HG03469 (cell line): ENCODE results near the gene ZBTB32.

Experiments
- ATAC-seq: cut with Tn5 transposase; IDR thresholded peaks from one replicate; pipeline ENCODE4 v1.9.1; 2021; ENCODE audit warnings: mild to moderate bottlenecking, moderate library complexity, moderate number of reproducible peaks; ENCODE audit not compliant: unreplicated experiment

ZBTB32 gene

DNA sequence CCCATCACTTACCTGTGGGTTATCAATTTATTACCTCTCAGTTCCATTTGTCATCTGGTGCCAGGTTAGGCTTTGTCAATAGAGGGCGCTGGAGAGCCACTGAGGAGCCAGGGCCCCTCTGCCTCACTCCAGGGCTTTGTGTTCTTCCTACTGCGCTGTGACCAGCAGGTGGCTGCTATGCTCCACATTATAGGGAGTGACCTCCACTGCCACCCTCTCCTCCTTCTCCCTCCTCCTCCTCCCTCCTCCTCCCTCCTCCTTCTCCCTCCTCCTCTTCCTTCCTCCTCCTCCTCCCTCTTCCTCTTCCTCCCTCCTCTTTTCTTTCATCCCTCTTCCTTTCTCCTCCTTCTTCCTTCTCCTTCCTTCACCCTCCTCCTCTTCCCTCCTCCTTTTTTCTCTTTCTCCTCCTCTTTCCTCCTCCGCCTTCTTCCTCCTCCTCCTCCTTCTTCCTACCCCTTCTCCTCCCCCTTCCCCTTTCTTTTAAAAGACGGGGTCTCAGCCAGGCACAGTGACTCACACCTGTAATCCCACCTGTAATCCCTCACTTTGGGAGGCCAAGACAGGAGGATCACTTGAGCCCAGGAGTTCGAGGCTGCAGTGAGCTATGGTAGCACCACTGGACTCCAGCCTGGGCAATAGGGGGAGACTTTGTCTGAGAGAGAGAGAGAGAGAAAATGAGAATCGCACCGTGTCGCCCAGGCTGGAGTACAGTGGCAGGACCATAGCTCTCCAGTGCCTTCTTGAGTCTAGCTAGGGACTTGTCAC, 10.3 kb upstream of the ZBTB32 start:
- ATAC-seq, result no peak

GRCh38 chr19:35695895-35696422, 8.4 kb upstream of the ZBTB32 start:
- ATAC-seq, result no peak

GRCh38 chr19:35696835-35697234, 7.5 kb upstream of the ZBTB32 start:
- no peak for ATAC-seq

DNA sequence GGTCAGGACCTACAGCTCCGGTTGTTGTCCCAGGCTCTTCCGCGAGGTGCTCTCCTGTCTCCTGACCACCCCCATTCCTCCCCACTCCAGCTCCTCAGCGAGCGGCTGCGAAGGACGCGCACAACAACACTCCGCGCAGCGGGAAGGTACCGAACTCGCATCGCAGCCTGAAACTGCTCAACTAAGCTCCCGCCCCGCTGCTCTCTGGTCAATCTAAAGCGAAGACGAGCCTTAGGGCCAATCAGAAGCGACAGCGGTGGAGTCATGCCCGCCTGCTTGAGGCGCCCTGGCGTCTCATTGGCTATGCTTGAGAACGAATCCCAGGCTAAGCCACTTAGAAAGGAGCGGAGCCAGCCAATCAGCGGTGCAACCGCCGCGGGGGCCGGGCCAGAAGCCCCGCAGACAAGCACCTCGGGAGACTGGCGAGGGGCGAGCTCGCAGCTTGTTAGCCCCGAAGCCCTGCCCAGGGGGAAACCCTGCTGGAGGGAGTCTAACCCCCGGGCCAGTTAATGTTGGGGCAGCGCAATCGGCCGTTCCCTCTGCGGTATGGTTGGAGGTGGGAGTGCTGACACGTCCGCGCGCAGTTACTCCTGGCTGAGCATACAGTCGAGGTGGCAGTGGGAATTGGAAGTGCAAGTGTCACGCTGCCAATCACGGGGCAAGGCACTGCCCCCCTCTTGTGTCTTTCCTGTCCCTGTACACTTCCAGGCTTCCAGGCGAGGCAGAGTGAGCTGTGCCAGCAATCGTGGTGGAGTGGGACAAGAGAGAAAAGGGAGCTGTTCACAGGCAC, 1.9 kb upstream of the ZBTB32 start:
- peak; percentile 90 for ATAC-seq

- no peak for ATAC-seq
These were observed 1.0 kb upstream of the ZBTB32 start for GRCh38 chr19:35703343-35703742.

- no peak for ATAC-seq
These were observed 4.0 kb downstream of the ZBTB32 start for GRCh38 chr19:35708391-35708790.

- ATAC-seq, result peak; percentile 24
These were observed 6.7 kb downstream of the ZBTB32 start for GRCh38 chr19:35710784-35711723.

DNA sequence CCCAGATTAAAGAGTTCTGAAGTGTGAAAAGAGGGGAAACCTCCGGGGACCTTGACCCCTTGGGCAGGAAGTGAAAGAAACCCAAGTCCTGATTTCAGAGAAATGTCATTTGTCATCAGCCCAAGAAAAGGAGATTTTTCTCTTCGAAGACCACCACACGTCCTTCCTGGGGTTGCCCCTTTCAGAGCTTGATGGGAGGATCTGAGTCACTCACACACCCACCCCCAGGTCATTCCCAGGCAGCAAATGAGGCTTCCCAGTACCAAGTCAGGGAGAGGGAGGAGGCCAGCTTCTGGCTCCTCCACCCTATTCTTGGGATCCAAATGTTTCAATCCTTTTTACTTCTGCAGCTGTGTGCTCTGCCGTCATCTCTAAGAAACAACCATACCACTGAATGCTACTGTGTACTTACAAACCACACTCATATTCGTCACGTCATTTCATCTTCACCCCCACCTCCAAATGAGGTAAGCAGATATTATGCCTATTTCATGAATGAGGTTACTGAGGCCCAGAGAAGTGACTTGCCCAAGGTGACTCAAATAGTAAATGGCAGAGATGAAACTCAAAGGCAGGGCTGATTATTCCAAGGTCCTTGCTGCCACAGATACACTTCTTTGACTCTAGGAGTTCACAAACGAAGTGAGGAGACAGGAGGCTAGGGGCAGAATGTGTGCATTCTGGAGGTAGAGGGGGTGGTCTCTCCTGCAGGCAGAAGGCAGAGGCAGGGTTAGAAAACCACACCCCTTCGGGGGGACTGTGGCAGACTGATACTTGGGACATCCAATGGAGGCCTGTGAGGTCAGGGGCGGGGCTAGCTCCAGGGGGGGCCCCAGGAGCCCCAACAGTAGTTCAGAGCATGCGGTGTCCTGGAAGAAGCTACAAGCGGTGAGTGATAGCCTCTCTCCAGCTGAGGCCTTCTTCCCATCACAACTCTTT, 8.5 kb downstream of the ZBTB32 start:
- ATAC-seq, result no peak

DNA sequence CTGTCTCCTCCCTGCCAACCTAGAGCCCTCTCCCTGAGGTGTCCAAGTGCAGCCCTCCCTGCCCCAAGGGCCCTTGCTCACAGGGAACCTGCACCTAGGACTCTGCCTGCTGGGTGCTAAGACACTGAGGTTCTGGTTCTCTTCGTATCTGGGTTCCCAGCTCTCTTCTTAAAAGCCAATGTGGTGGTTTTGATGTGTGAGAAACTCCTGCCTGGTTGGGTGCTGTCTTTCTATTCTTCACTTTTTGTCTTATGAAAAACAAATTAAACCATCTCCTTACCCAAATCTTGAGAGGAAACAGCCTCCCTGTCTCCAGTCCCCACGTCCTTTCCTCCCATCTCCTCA, 9.1 kb downstream of the ZBTB32 start:
- ATAC-seq, result no peak

DNA sequence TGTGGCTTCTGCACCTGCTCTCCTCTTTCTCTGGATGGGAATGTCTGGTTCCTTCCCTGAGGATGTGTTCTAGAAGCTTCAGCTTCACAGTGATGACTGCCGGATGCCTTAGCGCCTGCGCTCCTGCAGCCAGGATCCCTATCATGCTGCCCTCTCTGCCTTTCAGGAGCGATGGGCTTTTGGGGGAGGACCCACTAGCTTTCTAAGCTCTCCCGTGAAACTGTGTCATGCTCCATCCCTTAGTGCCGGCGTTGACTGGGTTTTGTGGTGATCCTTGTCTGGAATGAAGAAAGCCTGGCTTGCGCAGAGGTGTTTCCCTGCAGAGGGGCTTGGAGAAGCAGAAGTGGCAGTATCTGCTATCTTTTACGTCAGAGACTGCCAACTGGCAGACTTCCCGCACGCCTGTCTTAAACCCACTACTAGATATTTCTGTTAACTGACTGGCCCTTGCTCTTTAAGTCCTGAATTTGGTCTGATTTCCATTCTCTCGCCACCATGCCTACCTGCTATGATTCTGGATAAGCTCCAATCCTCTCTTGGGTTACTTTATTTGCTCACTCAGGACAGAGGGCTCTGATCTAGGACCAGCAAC, 9.6 kb downstream of the ZBTB32 start:
- ATAC-seq, result no peak

DNA sequence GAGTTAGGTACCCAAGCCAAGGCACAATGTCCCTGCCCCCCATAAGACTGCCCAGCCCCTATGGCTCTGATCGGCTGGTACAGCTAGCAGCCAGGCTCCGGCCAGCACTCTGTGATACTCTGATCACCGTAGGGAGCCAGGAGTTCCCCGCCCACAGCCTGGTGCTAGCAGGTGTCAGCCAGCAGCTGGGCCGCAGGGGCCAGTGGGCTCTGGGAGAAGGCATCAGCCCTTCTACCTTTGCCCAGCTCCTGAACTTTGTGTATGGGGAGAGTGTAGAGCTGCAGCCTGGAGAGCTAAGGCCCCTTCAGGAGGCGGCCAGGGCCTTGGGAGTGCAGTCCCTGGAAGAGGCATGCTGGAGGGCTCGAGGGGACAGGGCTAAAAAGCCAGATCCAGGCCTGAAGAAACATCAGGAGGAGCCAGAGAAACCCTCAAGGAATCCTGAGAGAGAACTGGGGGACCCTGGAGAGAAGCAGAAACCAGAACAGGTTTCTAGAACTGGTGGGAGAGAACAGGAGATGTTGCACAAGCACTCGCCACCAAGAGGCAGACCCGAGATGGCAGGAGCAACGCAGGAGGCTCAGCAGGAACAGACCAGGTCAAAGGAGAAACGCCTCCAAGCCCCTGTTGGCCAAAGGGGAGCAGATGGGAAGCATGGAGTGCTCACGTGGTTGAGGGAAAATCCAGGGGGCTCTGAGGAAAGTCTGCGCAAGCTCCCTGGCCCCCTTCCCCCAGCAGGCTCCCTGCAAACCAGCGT, 10.4 kb downstream of the ZBTB32 start:
- no peak for ATAC-seq

- ATAC-seq, result no peak
These were observed 11.0 kb downstream of the ZBTB32 start for GRCh38 chr19:35715355-35715809.

DNA sequence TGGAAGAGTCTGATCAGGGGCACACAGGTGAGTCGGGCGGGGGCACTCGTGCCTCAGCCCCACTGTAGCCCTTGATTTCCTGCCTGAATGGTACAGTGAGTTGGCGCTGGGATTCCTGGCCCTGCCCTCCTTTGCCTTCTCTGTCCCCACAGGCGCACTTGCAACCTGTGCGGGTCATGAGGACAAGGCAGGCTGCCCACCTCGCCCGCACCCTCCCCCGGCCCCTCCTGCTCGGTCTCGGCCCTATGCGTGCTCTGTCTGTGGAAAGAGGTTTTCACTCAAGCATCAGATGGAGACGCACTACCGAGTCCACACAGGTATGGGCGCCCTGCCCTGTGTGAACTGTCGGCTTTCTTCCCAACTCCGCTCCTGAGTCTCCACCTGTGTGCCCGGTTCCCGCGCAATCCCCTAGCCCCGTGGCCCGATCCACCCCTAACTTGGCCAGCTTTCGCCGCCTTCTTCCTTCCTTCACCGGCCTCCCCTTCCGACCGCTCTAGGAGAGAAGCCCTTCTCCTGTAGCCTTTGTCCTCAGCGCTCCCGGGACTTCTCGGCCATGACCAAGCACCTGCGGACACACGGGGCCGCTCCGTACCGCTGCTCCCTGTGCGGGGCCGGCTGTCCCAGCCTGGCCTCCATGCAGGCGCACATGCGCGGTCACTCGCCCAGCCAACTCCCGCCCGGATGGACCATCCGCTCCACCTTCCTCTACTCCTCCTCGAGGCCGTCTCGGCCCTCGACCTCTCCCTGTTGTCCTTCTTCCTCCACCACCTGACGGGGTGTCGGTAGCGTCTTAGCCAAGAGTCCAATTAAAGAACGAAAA, 11.8 kb downstream of the ZBTB32 start:
- ATAC-seq, result no peak

DNA sequence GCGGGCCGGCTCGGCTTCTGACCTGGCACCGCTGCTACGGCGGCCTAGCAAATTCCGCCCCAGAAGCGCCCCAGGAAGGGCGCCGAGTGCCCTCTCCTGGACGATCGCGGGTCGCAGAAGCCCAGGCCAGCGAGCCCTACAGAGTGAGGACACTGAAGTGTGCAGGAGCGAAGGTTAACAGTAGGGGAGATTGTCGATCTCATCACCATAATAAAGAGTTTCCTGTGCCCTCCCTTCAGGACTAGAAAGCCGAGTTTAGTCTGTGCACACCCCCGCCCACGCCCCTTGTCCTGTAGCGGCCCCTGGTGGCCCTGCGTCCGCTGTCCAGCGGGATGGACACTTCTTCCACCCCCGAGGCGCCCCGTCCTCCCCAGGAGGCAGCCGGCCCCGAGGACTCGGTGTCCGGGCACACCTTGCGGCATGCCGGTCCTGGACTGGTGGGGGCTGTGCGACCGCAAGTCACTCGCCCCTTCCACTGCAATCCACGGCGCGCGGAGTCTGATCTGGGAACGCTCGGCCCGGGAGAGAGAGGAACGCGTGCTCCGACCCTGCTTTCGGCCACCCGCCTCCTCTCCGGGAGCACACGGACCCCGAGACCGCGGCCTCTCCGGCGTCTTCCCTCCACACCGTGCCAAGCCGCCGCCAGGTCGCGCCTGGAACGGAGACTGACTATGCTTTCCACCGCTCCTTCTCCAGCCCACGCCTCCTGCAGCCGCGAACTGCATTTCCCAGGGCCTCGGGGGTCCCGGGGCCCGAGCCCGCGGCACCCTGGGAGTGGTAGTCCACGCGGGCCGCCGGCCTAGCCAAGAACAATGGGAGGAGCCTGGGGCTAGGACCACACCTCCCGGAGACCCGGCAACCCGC, 12.7 kb downstream of the ZBTB32 start:
- peak; percentile 34 for ATAC-seq

GRCh38 chr19:35717665-35718344, 13.4 kb downstream of the ZBTB32 start, which contains the start of gene KMT2B:
TSS of gene KMT2B (plus strand) at chr19:35718003. CDS start at chr19:35718019, 16 bp downstream.
- peak; percentile 28 for ATAC-seq

DNA sequence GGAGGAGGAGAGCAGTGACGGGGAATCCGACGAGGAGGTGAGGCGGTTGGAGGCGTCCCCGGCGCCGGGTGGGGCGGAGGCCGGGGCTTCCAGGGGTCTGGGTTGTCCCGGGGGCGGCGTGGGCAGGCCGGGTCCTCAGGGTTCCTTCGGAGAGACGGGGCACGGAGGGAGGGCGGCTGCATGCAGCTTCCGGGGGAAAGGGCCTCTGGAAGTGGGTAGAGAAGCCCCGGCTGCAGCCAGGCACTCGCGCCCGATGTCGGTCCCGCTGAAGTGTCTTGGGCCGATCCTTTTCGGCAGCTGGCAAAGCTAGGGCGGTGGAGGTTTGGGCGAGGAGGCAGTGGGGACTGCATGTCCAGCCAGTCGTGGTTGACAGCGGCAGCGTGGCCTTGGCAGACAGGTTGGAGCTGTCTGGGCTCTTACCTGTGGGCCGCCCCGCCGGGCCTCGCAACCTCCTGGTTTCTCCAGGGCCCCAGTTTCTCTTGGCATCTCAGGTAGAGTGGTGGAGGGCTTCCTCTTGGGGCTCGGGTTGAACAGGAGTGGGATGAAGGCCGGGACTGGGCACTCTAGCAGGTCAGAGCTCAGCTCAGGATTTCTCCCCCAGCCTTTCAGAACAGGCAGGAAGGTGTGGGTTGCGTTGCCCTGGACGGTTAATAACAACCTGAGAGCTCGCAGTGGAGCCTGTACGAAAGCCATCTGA, 14.1 kb downstream of the ZBTB32 start:
- no peak for ATAC-seq
